Measurements from ENCODE around the gene F10. TPM values are rescaled to one million over a fixed set of nuclear protein-coding genes. Genes with fewer than 3 reads are reported as not detected.

The F10 gene
- total and polyA plus RNA-seq, 2 of the 13 experiments (the other 11 are each of a cell fraction or from before 2014, with no cell fraction given), result 58.4 to 237 TPM

DNA sequence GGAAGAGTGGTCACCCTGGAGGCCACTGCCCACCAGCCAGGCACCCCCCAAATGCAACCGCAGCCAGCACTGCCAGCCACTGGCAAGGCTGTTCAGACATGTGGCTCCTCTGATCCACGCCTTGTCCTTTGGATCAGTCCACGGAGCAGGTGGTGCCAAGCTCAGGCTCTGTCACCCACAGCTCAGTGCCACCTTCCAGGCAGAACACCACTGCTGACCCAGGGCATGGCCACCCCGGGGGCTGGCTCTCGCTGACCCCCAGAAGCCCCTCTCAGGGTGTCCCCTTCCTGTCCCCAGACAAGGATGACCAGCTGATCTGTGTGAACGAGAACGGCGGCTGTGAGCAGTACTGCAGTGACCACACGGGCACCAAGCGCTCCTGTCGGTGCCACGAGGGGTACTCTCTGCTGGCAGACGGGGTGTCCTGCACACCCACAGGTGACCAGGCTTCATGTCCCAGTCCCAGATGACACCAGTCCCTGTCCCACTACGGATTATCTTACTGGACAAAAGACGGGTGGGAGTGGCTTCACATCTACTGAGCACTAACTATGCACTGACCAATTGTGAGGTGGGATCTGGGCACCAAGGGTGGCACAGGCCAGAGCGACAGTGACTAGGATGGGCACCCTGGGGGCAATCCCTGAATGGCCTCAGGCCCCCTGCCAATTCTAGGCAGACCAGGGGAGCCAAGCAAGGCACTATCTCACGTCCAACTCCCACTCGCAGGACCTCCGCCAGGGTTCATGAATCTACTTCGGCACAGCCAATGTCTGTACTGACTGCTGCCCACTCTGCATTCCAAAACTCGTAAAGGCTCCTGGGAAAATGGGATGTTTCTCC is 7.0 kb upstream of the F10 start:
- no peak overlapping the region for H3K9ac ChIP-seq (ENCODE audit: insufficient read depth, low read depth, low read length)
- BruUV-seq (replicated peaks), result no TSS peak
- ChIA-PET CTCF (ENCODE audit: low intra/inter-chr PET ratio, low total read pairs) (no interaction called here), POLR2A (interaction anchor here (1.0 to 2.5 kb wide), 4 partner anchors 9 to 35 kb away, joined by 3 to 13 read pairs (median 4); partner anchors contain the start of gene F7)
- no peak overlapping the region for H3K4me2 ChIP-seq (ENCODE audit: low read depth, low read length)
- in situ Hi-C loops (cut with HindIII; ENCODE audit: extremely low pct_ligation_motif_present, low pct_unique_long_range_greater_than_20kb), result no loop called here
- no peak for TF ChIP-seq ZNF616 (CRISPR knock-in tag; IDR thresholded peaks at IDR 0.05; ENCODE audit: low read depth)
- TF ChIP-seq ZSCAN12 (CRISPR knock-in tag; IDR thresholded peaks at IDR 0.05), result no peak
- TF ChIP-seq, protein P1, sequence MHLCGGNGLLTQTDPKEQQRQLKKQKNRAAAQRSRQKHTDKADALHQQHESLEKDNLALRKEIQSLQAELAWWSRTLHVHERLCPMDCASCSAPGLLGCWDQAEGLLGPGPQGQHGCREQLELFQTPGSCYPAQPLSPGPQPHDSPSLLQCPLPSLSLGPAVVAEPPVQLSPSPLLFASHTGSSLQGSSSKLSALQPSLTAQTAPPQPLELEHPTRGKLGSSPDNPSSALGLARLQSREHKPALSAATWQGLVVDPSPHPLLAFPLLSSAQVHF (CRISPR knock-in tag; IDR thresholded peaks at IDR 0.05), result no peak
- TF ChIP-seq FOXC1 (CRISPR knock-in tag; IDR thresholded peaks at IDR 0.05; ENCODE audit: borderline replicate concordance), result no peak
- TF ChIP-seq KDM6A (CRISPR knock-in tag; IDR thresholded peaks at IDR 0.05; ENCODE audit: low read depth), result no peak
- 0 out of 2 replicates have a peak, but pooled peaks have one; percentile 43 for TF ChIP-seq EED (CRISPR knock-in tag; IDR thresholded peaks at IDR 0.05)
- 0 out of 2 replicates have a peak, but pooled peaks have one; percentile 30 for TF ChIP-seq HNRNPL (IDR thresholded peaks at IDR 0.05; ENCODE audit: low read depth, low read length)
- TF ChIP-seq SIN3A (IDR thresholded peaks at IDR 0.05; ENCODE audit: borderline replicate concordance, low read depth, low read length), result no peak
- 0 out of 2 replicates have a peak, but pooled peaks have one; percentile 28 for TF ChIP-seq POLR2AphosphoS5 (IDR thresholded peaks at IDR 0.05; ENCODE audit: low read depth, low read length)
- no peak for TF ChIP-seq MEIS1 (CRISPR knock-in tag; IDR thresholded peaks at IDR 0.05; ENCODE audit: borderline replicate concordance)
- TF ChIP-seq, protein P2, sequence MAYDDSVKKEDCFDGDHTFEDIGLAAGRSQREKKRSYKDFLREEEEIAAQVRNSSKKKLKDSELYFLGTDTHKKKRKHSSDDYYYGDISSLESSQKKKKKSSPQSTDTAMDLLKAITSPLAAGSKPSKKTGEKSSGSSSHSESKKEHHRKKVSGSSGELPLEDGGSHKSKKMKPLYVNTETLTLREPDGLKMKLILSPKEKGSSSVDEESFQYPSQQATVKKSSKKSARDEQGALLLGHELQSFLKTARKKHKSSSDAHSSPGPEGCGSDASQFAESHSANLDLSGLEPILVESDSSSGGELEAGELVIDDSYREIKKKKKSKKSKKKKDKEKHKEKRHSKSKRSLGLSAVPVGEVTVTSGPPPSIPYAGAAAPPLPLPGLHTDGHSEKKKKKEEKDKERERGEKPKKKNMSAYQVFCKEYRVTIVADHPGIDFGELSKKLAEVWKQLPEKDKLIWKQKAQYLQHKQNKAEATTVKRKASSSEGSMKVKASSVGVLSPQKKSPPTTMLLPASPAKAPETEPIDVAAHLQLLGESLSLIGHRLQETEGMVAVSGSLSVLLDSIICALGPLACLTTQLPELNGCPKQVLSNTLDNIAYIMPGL (CRISPR knock-in tag; IDR thresholded peaks at IDR 0.05; ENCODE audit: borderline replicate concordance in 1 of 2, low read depth in 1 of 2), result no peak
- no peak for TF ChIP-seq ZNF17 (CRISPR knock-in tag; IDR thresholded peaks at IDR 0.05)
- TF ChIP-seq LCORL (IDR thresholded peaks at IDR 0.05), result no peak
- TF ChIP-seq LCORL (CRISPR knock-in tag; IDR thresholded peaks at IDR 0.05), result no peak
- peak; percentile 78; the same call in 1 of the 2 replicates for TF ChIP-seq SSRP1 (CRISPR knock-in tag; IDR thresholded peaks at IDR 0.05)
- no peak for TF ChIP-seq RFXAP (CRISPR knock-in tag; IDR thresholded peaks at IDR 0.05; ENCODE audit: borderline replicate concordance)
- TF ChIP-seq, protein P3, sequence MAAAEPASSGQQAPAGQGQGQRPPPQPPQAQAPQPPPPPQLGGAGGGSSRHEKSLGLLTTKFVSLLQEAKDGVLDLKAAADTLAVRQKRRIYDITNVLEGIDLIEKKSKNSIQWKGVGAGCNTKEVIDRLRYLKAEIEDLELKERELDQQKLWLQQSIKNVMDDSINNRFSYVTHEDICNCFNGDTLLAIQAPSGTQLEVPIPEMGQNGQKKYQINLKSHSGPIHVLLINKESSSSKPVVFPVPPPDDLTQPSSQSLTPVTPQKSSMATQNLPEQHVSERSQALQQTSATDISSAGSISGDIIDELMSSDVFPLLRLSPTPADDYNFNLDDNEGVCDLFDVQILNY (CRISPR knock-in tag; conservative IDR thresholded peaks at IDR 0.05), result no peak
- no peak for TF ChIP-seq HOXA7 (CRISPR knock-in tag; IDR thresholded peaks at IDR 0.05)
- TF ChIP-seq ZMYM4 (CRISPR knock-in tag; IDR thresholded peaks at IDR 0.05), result no peak
- intact Hi-C loops (cut with micrococcal nuclease; ENCODE audit: unreplicated experiment), result no loop called here
- peaks cover 16% of the 10 kb centered on the region for H3K4me1 ChIP-seq (ENCODE audit: insufficient read depth, low read length)
- H3K36me3 ChIP-seq (replicated peaks in 1 of 2; ENCODE audit: control insufficient read depth in 1 of 2, insufficient read depth in 2 of 2, low read length in 2 of 2), result peaks cover 0 to 1% of the 10 kb centered on the region in 2 experiments; a peak in 1 of 5 replicates
- 100% methylated on average over 7 of the region's 21 CpGs for WGBS (ENCODE audit: low lambda C conversion rate)
- H3K9me3 ChIP-seq (ENCODE audit: low read length), result no peaks in the 10 kb centered on the region
- no peaks in the 10 kb centered on the region for H3K27me3 ChIP-seq (ENCODE audit: control insufficient read depth in 1 of 2, insufficient read depth in 2 of 2, low read length in 2 of 2)
- H2AFZ ChIP-seq (ENCODE audit: low read length), result no peak overlapping the region
- no peak overlapping the region for H3K27ac ChIP-seq (ENCODE audit: extremely low read length, insufficient read depth, low read length)
- DNase-seq (ENCODE audit: low spot score) (no peak), FAIRE-seq (no peak), ATAC-seq (no peak)
- H3K4me3 ChIP-seq (replicated peaks in 1 of 3; ENCODE audit: insufficient read depth in 1 of 3, low read depth in 2 of 3, low read length in 3 of 3), result no peak overlapping the region
- no peaks in the 10 kb centered on the region for H3K79me2 ChIP-seq (ENCODE audit: insufficient read depth, low read length)
- no peaks in the 10 kb centered on the region for H4K20me1 ChIP-seq (ENCODE audit: insufficient read depth, low read length)
